K562 (cell line): Measurements from ENCODE around the gene DENND4C. TPM values are rescaled to one million over a fixed set of nuclear protein-coding genes. Genes with fewer than 3 reads are reported as not detected.

Experiments
- ATF2 ChIP-seq: sonication (generic); formaldehyde crosslinking; IDR thresholded peaks from 2 replicates; pipeline ENCODE4 v1.8.1; 2022; ENCODE audit warnings: missing genetic modification reagents
- CEBPZ ChIP-seq: fragments of 150-350 bp; IDR thresholded peaks from 2 replicates; pipeline ENCODE4 v1.6.1; 2014; ENCODE audit warnings: low read depth, mild to moderate bottlenecking, low read length, borderline replicate concordance
- CLOCK ChIP-seq: fragments of 250-450 bp; sonication (Bioruptor Pico); IDR thresholded peaks from 2 replicates; pipeline ENCODE4 v1.4.0; 2020; ENCODE audit warnings: mild to moderate bottlenecking, moderate library complexity, borderline replicate concordance
- EHMT2 ChIP-seq: fragments of 450-650 bp; IDR thresholded peaks from 2 replicates; pipeline ENCODE4 v1.6.1; 2018; ENCODE audit warnings: antibody characterized with exemption
- MEIS2 ChIP-seq: fragments of 450-650 bp; IDR thresholded peaks from 2 replicates; pipeline ENCODE4 v1.6.1; 2014; ENCODE audit warnings: mild to moderate bottlenecking; ENCODE audit not compliant: partially characterized antibody
- NR0B1 ChIP-seq: fragments of 450-650 bp; IDR thresholded peaks from one replicate; pipeline ENCODE4 v1.6.1; 2018; ENCODE audit warnings: mild to moderate bottlenecking, moderate library complexity; ENCODE audit not compliant: partially characterized antibody
- PHB2 ChIP-seq: fragments of 450-650 bp; IDR thresholded peaks from 2 replicates; pipeline ENCODE4 v1.6.1; 2017; ENCODE audit warnings: low read depth
- PHF20 ChIP-seq: fragments of 450-650 bp; IDR thresholded peaks from 2 replicates; pipeline ENCODE4 v1.6.1; 2018; ENCODE audit not compliant: partially characterized antibody
- RAD51 ChIP-seq: fragments of 450-650 bp; IDR thresholded peaks from 2 replicates; pipeline ENCODE4 v1.7.1; 2016; ENCODE audit warnings: low read depth, mild to moderate bottlenecking, borderline replicate concordance
- RBFOX2 ChIP-seq: fragments of 200-400 bp; formaldehyde crosslinking; IDR thresholded peaks from 2 replicates; pipeline ENCODE4 v1.6.1; 2017; ENCODE audit warnings: low read depth, mild to moderate bottlenecking, low read length, moderate library complexity
- ZBTB17 ChIP-seq: fragments of 450-650 bp; formaldehyde crosslinking; IDR thresholded peaks from 2 replicates; pipeline ENCODE4 v1.4.0; 2020; ENCODE audit warnings: mild to moderate bottlenecking
- ZFP36 ChIP-seq: fragments of 150-350 bp; IDR thresholded peaks from 2 replicates; pipeline ENCODE4 v1.6.1; 2018; ENCODE audit warnings: low read length, low read depth; ENCODE audit not compliant: partially characterized antibody
- polyA plus RNA-seq, 8 experiments: library from polyadenylated mRNA; depleted of rRNA in 4 of 8; stranded (reverse) in 5 of 8; unstranded in 3 of 8; fragments of >200 nt; fragmentation: Nextera tagmentation in 2 of 8; fragmentation: Illumina TruSeq in 1 of 8; extraction: Ambion mirVana in 2 of 8; extraction: Trizol in 1 of 8; gene quantifications; 2 replicates each; pipeline versions ENCODE4 v1.2.1 to v1.2.3, GENCODE V29; 2011 to 2014; ENCODE audit warnings: inconsistent platforms in 1 of 8, missing spikeins in 1 of 8
- total RNA-seq, 7 experiments: library from RNA; depleted of rRNA in 6 of 7; stranded (reverse); fragments of >200 nt in 6 of 7; fragmentation: Illumina TruSeq in 2 of 7; extraction: Trizol in 2 of 7; gene quantifications; 2 replicates each; pipeline versions ENCODE4 v1.2.1 to v1.2.3, GENCODE V29; 2011 to 2021; ENCODE audit warnings: low replicate concordance in 1 of 7

Gene DENND4C
- total and polyA plus RNA-seq, 9 of the 15 experiments (the other 6 are each of a cell fraction or from before 2014, with no cell fraction given) = 4.8 to 31.8 (median 13.9) TPM

- TF ChIP-seq ATF2 = no peak
- no peak for TF ChIP-seq NR0B1
- no peak for TF ChIP-seq CLOCK (CRISPR knock-in tag)
- no peak for TF ChIP-seq RBFOX2
- TF ChIP-seq MEIS2 = no peak
- no peak for TF ChIP-seq EHMT2
- TF ChIP-seq CEBPZ = no peak
- no peak for TF ChIP-seq PHF20
- no peak for TF ChIP-seq ZFP36
- TF ChIP-seq PHB2 = no peak
- TF ChIP-seq RAD51 = no peak
- TF ChIP-seq ZBTB17 (CRISPR knock-in tag) = no peak
Observed at GRCh38 chr9:19342947-19343346, 112.5 kb downstream of the DENND4C start (continued).
